Effector CD4-positive, alpha-beta T cell (primary cell): Measurements from ENCODE around the gene DIS3L2.
"Not testable (repeated sequence)": the region's sequence is repeated elsewhere in the genome, so short reads cannot be mapped to it uniquely, and the experiment has no call there.

ENCODE experiments used
- DNase-seq: peaks from one replicate; pipeline ENCODE4 v3.0.0-alpha.2; 2020

DIS3L2 gene

GRCh38 chr2:232126301-232127099 lies 165.0 kb downstream of the DIS3L2 start:
- no peak for DNase-seq

- no peak for DNase-seq
Measured at GRCh38 chr2:232129483-232129882, 168.0 kb downstream of the DIS3L2 start.

- no peak for DNase-seq
Measured at GRCh38 chr2:232132181-232132580, 170.7 kb downstream of the DIS3L2 start.

- no peak for DNase-seq
Measured at GRCh38 chr2:232133078-232133477, 171.6 kb downstream of the DIS3L2 start.

GRCh38 chr2:232134939-232135338 lies 173.4 kb downstream of the DIS3L2 start:
- no peak for DNase-seq

- DNase-seq: no peak
Measured at GRCh38 chr2:232137356-232138147, 176.0 kb downstream of the DIS3L2 start.

GRCh38 chr2:232138441-232138840 lies 176.9 kb downstream of the DIS3L2 start:
- DNase-seq: no peak

- DNase-seq: no peak
Measured at GRCh38 chr2:232139171-232139594, 177.7 kb downstream of the DIS3L2 start.

GRCh38 chr2:232139786-232140562 lies 178.5 kb downstream of the DIS3L2 start:
- DNase-seq: no peak

- no peak for DNase-seq
Measured at GRCh38 chr2:232141591-232141990, 180.1 kb downstream of the DIS3L2 start.

GRCh38 chr2:232142049-232142448 lies 180.5 kb downstream of the DIS3L2 start:
- no peak for DNase-seq

- DNase-seq: no peak
Measured at GRCh38 chr2:232142502-232142901, 181.0 kb downstream of the DIS3L2 start.

- DNase-seq: no peak
Measured at GRCh38 chr2:232146294-232146693, 184.8 kb downstream of the DIS3L2 start.

- no peak for DNase-seq
Measured at GRCh38 chr2:232147440-232148077, 186.0 kb downstream of the DIS3L2 start.

GRCh38 chr2:232162187-232162586 lies 200.7 kb downstream of the DIS3L2 start:
- DNase-seq: no peak

- DNase-seq: no peak
Measured at GRCh38 chr2:232170396-232170795, 208.9 kb downstream of the DIS3L2 start.

GRCh38 chr2:232174662-232175061 lies 213.1 kb downstream of the DIS3L2 start:
- DNase-seq: no peak

- DNase-seq: not testable (repeated sequence)
Measured at GRCh38 chr2:232176587-232176986, 215.1 kb downstream of the DIS3L2 start.

- no peak for DNase-seq
Measured at GRCh38 chr2:232183279-232183678, 221.8 kb downstream of the DIS3L2 start.

- DNase-seq: no peak
Measured at GRCh38 chr2:232184346-232184745, 222.8 kb downstream of the DIS3L2 start.

GRCh38 chr2:232190796-232191195 lies 229.3 kb downstream of the DIS3L2 start:
- no peak for DNase-seq

- no peak for DNase-seq
Measured at GRCh38 chr2:232195487-232195886, 234.0 kb downstream of the DIS3L2 start.

GRCh38 chr2:232196802-232197201 lies 235.3 kb downstream of the DIS3L2 start:
- DNase-seq: no peak
